Ishikawa (cell line): ENCODE results near the gene TNIP1.

Experiments used
- CEBPB ChIP-seq: IDR thresholded peaks from 2 replicates; pipeline ENCODE4 v1.6.1; 2012
- CREB1 ChIP-seq: IDR thresholded peaks from 2 replicates; pipeline ENCODE4 v1.6.1; 2012; ENCODE audit warnings: low read depth
- EGR1 ChIP-seq: IDR thresholded peaks from 2 replicates; pipeline ENCODE4 v1.6.1; 2012
- EP300 ChIP-seq: IDR thresholded peaks from 2 replicates; pipeline ENCODE4 v1.6.1; 2012; ENCODE audit warnings: borderline replicate concordance
- FOXM1 ChIP-seq: IDR thresholded peaks from 2 replicates; pipeline ENCODE4 v1.6.1; 2012; ENCODE audit warnings: low read depth, borderline replicate concordance
- NFIC ChIP-seq: IDR thresholded peaks from 2 replicates; pipeline ENCODE4 v1.6.1; 2012
- RAD21 ChIP-seq: IDR thresholded peaks from 2 replicates; pipeline ENCODE4 v1.6.1; 2012; ENCODE audit warnings: low read depth
- REST ChIP-seq: IDR thresholded peaks from 2 replicates; pipeline ENCODE4 v1.6.1; 2012; ENCODE audit warnings: low read depth, mild to moderate bottlenecking
- TAF1 ChIP-seq: IDR thresholded peaks from 2 replicates; pipeline ENCODE4 v1.6.1; 2012; ENCODE audit warnings: low read depth, mild to moderate bottlenecking
- TCF12 ChIP-seq: IDR thresholded peaks from 2 replicates; pipeline ENCODE4 v1.6.1; 2012; ENCODE audit warnings: low read depth
- TEAD4 ChIP-seq: IDR thresholded peaks from 2 replicates; pipeline ENCODE4 v1.6.1; 2012
- USF1 ChIP-seq: IDR thresholded peaks from 2 replicates; pipeline ENCODE4 v1.6.1; 2012
- YY1 ChIP-seq: IDR thresholded peaks from 2 replicates; pipeline ENCODE4 v1.6.1; 2012; ENCODE audit warnings: low read depth
- ZBTB7A ChIP-seq: IDR thresholded peaks from 2 replicates; pipeline ENCODE4 v1.6.1; 2012; ENCODE audit warnings: low read depth
- TF ChIP-seq, protein P1 (sequence below): IDR thresholded peaks from 2 replicates; pipeline ENCODE4 v1.6.1; 2012

TNIP1 gene

DNA sequence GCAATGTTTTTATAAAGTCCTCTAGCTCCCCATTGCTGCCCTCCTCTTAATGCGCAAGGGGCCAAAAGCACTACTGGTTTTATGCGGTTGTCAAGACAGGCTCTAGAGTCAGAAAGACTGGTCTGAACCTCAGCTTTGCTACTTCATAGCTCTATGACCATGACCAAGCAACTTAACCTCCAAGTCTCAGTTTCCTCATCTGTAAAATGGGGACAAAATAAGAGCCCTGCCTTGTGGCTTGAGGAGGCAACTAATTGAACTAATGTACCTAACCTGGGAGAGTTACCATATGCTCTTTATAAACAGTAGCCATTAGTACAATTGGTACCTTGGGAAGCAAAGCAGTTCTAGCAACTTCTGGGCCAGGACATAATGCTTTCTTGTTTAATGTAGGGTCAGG, 40.3 kb upstream of the TNIP1 start:
- TF ChIP-seq, protein P1, sequence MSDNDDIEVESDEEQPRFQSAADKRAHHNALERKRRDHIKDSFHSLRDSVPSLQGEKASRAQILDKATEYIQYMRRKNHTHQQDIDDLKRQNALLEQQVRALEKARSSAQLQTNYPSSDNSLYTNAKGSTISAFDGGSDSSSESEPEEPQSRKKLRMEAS: no peak
- TF ChIP-seq FOXM1 (no peak), RAD21 (no peak), USF1 (no peak), REST (no peak)

GRCh38 chr5:151118913-151119575, 38.2 kb upstream of the TNIP1 start:
- TF ChIP-seq ZBTB7A: no peak
- no peak for TF ChIP-seq YY1
- TF ChIP-seq NFIC: no peak
- TF ChIP-seq REST: no peak
- no peak for TF ChIP-seq EP300
- no peak for TF ChIP-seq TAF1
- TF ChIP-seq EGR1: no peak
- no peak for TF ChIP-seq RAD21
- TF ChIP-seq TCF12: no peak

DNA sequence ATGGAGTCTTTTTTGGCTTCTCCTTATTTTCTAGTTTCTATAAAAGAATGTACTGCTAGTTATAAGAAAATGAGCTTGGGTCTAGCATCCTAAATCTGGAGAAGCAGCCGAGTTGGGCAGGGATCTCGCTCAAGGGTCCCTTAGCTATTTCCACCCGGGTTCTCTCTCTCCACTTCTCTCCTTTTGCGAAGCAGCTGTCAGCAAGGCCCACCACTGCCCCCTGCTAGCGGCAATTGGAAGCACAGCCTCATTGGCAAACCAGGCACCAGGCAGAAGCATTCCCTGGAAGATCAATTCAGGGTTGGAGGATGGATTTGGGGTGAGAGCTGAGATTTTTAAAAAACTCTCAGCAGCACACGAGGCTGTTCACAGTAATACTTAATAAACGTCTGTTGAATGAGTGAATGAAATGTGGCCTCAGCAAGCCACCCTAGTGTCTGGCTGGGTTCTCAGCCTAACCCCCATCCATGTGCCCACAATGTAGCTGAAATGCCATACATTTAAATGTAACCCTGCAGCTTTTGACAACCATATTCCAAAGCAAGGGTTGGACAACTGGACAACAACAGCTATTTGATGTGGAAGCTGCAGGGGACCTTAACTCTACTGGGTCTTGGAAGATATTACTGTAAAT, 34.6 kb upstream of the TNIP1 start:
- TF ChIP-seq RAD21: peak; percentile 96
- TF ChIP-seq CREB1: no peak

DNA sequence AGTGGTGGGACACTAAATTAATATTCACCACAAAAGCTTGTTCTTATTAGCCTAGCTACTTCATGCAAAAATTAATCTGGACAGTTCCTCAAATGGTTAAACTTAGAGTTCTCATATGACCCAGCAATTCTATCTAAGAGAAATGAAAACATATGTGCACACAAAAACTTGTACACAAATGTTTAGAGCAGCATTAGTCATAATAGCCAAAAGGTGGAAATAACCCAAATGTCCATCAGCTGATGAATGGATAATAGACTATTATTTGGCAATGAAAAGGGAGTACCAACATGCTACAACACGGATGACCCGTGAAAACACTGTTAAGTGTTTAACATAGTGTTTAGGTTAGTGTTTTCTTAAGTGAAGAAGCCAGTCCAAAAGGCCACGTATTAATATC, 32.8 kb upstream of the TNIP1 start:
- TF ChIP-seq CEBPB: no peak
- no peak for TF ChIP-seq TAF1
- TF ChIP-seq NFIC: no peak
- no peak for TF ChIP-seq CREB1
- no peak for TF ChIP-seq TCF12
- no peak for TF ChIP-seq YY1
- TF ChIP-seq EP300: no peak
- no peak for TF ChIP-seq EGR1
- no peak for TF ChIP-seq FOXM1
- TF ChIP-seq TEAD4: no peak
- TF ChIP-seq RAD21: no peak
- no peak for TF ChIP-seq ZBTB7A
- TF ChIP-seq, protein P1: no peak
- no peak for TF ChIP-seq USF1
- no peak for TF ChIP-seq REST

- no peak for TF ChIP-seq EGR1
- TF ChIP-seq REST: no peak
- no peak for TF ChIP-seq RAD21
- TF ChIP-seq CEBPB: no peak
- no peak for TF ChIP-seq CREB1
- no peak for TF ChIP-seq TCF12
- TF ChIP-seq FOXM1: no peak
- no peak for TF ChIP-seq TAF1
- no peak for TF ChIP-seq USF1
- TF ChIP-seq NFIC: no peak
- TF ChIP-seq, protein P1: no peak
- TF ChIP-seq EP300: no peak
- TF ChIP-seq ZBTB7A: no peak
- no peak for TF ChIP-seq YY1
- TF ChIP-seq TEAD4: no peak
Measured at GRCh38 chr5:151110992-151111391, 30.2 kb upstream of the TNIP1 start.
